HG03135 (cell line): ENCODE measurements around the gene MAEA.
"Not testable (repeated sequence)": the region's sequence is repeated elsewhere in the genome, so short reads cannot be mapped to it uniquely, and the experiment has no call there.

ENCODE experiments used
- ATAC-seq: cut with Tn5 transposase; IDR thresholded peaks from one replicate; pipeline ENCODE4 v1.9.1; 2021; ENCODE audit warnings: mild to moderate bottlenecking, moderate library complexity; ENCODE audit not compliant: unreplicated experiment

Gene MAEA

GRCh38 chr4:1333256-1333655 is 43.6 kb downstream of the MAEA start:
- no peak for ATAC-seq

DNA sequence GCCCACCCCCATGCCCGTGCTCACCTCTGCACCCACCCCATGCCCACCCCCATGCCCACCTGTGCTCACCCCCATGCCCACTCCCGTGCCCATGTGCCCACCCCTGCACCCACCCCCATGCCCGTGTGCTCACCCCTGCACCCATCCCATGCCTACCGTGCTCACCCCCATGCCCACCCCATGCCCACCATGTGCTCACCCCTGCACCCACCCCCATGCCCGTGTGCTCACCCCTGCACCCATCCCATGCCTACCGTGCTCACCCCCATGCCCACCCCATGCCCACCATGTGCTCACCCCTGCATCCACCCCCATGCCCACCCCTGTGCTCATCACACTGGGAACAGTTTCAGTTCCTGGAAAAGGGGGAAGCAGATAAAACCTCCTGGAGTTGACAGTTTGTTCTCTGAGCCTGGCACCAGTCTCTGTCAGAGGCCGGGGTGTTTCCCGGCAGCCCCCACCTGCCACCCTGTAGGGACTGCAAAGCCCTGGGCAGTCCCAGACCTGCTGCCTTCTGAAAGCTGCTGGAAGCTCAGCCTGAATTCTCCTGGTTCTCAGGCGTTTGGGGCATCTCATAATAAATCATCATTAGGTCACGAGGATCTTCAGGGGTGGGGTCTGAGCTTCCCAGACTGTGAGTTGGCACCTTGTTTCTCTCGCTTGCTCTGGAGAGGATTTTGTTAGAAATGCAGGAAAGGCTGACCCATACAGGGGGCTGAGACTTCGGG is 44.3 kb downstream of the MAEA start:
- ATAC-seq = not testable (repeated sequence)

- ATAC-seq = no peak
Measured at GRCh38 chr4:1334579-1334895, 44.8 kb downstream of the MAEA start.

- ATAC-seq = not testable (repeated sequence)
Measured at GRCh38 chr4:1335193-1335883, 45.6 kb downstream of the MAEA start.

DNA sequence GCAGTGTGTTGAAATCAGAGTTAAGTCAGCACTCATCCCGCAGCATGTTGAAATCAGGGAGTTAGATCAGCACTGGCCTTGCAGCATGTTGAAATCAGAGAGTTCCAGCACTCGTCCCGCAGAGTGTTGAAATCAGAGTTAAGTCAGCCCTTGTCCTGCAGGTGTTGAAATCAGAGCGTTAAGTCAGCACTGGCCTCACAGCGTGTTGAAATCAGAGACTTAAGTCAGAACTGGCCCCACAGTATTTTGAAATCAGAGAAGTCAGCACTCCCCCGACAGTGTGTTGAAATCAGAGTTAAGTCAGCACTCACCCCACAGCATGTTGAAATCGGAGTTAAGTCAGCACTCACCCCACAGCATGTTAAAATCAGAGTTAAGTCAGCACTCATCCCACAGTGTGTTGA is 46.4 kb downstream of the MAEA start:
- ATAC-seq = no peak

DNA sequence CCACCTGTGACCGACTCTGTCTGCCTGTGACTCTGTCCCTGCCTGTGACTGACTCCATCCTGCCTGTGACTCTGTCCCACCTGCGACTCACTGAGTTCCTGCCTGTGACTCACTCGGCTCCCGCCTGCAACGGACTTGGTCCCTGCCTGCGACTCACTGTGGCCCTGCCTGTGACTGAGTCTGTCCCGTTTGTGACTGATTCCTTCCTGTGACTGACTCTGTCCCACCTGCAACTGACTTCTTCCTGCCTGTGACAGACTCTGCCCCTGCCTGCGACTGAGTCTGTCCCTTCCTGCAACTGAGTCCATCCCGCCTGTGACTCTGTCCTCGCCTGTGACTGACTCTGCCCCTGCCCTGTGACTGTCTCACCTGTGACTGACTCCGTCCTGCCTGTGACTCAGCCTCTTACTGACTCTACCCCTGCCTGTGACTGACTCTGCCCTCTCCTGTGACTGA is 47.7 kb downstream of the MAEA start:
- no peak for ATAC-seq

GRCh38 chr4:1337951-1338751 is 48.5 kb downstream of the MAEA start:
- no peak for ATAC-seq

DNA sequence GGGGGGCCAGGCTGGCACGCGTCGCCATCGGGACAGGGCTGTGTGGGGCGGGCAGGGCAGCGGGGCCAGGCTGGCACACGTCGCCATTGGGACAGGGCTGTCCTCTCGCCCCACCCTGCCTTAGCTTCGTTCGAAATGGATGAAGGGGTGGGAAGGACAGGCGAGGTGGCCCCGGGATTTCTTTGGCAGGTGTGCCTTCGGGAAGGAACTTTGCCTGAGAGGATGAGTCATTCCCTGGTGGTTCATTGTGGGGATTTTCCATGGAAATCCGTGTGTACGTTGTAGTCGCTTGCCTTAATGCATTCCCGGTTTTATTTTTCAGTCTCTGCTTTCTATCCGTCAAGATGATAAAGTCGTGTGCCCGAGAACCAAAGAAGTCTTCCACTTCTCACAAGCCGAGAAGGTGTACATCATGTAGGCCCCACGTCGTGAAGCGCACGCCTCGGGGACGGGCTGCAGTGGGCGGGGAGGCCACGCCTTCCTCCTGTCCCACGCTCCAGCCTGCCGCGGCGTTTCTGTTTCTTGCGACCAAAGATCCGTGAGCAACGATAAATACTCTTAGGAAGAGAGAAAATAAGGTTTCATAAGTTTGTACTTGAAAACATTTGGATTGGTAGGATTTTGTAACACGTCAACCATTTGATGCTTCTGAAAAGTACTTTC is 49.2 kb downstream of the MAEA start:
- ATAC-seq = no peak

DNA sequence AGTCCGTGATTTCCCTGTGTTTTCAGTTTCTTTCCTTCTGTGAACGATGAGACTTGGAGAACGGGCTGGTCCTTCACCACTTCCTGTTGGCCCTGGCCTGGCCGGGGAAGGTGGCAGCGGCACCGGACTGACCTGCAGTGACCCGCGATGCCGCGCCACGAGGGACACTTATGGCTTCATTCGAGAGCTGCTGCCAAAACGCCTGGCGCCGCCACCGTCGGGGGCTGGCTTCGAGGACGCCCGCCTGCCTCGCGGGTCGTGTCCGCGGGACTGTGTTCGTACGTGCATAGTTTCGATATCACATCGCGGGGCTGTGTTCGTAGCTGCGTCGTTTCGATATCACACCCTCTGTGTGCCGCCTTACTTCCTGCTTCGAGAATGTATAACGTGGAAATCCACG is 49.8 kb downstream of the MAEA start:
- ATAC-seq = no peak

DNA sequence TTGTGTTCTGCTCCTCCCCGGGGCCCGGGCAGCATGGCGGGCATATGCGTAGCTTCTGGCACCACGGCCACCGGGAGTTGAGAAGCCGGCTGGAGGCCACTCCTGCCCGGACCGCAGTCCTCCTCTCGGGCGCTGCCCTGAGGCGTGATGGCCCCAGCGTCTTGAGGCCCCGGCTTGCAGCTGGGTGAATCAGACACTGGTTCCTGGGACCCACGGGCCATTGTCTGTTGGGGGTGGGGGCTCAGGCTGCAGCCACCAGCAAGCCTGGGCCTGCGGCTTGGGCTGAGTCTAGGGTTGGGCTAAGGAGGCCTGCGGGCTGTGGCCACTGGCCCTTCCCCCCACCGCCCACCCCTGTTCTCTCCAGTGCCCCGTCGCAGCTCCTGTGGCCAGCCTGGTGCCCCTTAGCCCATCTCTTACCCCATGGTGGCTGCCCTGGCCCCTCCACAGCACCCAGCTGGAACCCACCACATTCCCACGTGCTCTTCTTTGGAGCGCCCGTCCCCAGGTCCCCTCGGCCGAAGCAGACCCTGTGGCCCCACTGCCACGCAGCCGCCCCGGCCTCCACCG is 50.6 kb downstream of the MAEA start:
- ATAC-seq = no peak

GRCh38 chr4:1340861-1341260 is 51.2 kb downstream of the MAEA start:
- no peak for ATAC-seq

- no peak for ATAC-seq
Measured at GRCh38 chr4:1342003-1342402, 52.3 kb downstream of the MAEA start.

DNA sequence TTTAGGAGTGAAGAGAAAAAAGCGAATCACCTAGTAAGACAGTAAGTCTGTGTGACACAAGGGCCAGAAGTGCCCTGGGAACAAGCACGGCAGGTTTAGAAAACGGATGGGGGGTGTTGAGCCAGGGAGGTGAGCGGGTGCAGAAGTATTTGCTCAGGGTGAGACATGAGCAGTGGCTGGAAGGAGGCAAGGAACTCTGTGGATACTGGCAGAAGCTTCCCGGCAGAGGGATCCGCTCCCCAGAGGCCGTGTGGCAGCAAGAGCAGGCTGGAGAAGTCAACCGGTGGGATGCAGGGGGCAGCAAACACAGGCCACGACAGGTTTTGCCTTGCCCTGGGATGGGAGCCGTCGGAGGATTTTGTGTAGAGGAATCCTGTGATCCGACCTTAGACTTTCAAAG is 55.0 kb downstream of the MAEA start:
- ATAC-seq = no peak

- ATAC-seq = peak; percentile 30
Measured at GRCh38 chr4:1345903-1346780, 56.5 kb downstream of the MAEA start.

DNA sequence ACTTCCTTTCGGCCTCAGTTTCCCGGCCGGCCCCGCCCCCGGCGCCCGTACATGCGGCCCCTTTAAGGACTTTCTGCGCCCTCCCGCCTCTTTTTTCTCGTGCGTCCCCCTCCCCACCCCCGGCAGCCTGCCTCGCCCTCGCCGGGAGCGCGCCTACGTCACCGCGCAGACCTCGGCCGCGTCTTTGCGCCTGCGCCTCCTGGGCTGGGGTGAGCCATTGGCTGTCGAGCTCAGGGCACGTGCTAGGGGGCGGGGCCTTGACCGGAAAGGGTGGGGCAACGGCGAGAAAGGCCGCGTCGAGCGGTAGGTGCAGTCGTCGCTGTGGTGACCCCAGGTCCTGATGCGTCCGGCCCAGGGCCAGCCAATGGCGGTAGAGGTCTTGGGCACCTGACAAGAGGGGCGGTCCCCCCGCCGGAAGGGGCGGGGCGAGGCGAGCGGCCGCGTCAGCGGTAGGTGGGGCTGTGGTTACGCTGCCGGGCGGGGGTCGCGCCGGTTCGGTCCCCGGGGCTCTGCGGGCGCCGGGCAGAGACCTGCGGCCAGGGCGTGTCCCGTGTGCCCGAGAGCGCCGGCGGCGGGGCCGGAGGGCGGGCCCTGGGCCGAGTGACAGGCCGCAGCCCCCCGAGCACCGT is 57.2 kb downstream of the MAEA start, which contains the start of gene UVSSA:
TSS of gene UVSSA (plus strand) at position 428 of the 629 bp plus-strand sequence. CDS start 884 bp downstream, outside the sequence.
- peak; percentile 93 for ATAC-seq

- peak; percentile 37 for ATAC-seq
Measured at GRCh38 chr4:1347410-1347864, 57.7 kb downstream of the MAEA start.

- no peak for ATAC-seq
Measured at GRCh38 chr4:1348014-1348513, 58.4 kb downstream of the MAEA start.

GRCh38 chr4:1348746-1349145 is 59.1 kb downstream of the MAEA start:
- ATAC-seq = no peak
